Right ventricle myocardium inferior (tissue), 1 donor: ENCODE results near the gene PXDN. TPM values are rescaled to one million over a fixed set of nuclear protein-coding genes. Genes with fewer than 3 reads are reported as not detected.
A peak's percentile ranks its signal among the peaks of the same experiment; 100 is the strongest.
"Not testable (repeated sequence)": the region's sequence is repeated elsewhere in the genome, so short reads cannot be mapped to it uniquely, and the experiment has no call there.

Experiments
- ATAC-seq: fragments of 200-7000 bp; cut with Tn5 transposase; one replicate; pipeline ENCODE4 v1.9.1; 2020; ENCODE audit warnings: mild to moderate bottlenecking, moderate library complexity
- DNase-seq: peaks from one replicate; pipeline ENCODE4 v3.0.0; 2021; ENCODE audit errors: missing footprints
- intact Hi-C: fragments of 100-400 bp; cut with DNase I; formaldehyde crosslinking; loops from one replicate; pipeline ENCODE4 v1.11.0; 2022
- total RNA-seq: library from RNA; stranded (reverse); fragmentation: NEBNext Ultra II Directional; extraction: Animal tissue kit (Norgen Biotek cat#: 25700); gene quantifications from one replicate; pipeline ENCODE4 v1.2.1, GENCODE V29; 2021
- donor health status: DM: no; HTN: yes; CAD: no; lungs with severe emphysema.

PXDN gene
- total RNA-seq, 1 donor from 2014 or later, result 19.7 TPM

DNA sequence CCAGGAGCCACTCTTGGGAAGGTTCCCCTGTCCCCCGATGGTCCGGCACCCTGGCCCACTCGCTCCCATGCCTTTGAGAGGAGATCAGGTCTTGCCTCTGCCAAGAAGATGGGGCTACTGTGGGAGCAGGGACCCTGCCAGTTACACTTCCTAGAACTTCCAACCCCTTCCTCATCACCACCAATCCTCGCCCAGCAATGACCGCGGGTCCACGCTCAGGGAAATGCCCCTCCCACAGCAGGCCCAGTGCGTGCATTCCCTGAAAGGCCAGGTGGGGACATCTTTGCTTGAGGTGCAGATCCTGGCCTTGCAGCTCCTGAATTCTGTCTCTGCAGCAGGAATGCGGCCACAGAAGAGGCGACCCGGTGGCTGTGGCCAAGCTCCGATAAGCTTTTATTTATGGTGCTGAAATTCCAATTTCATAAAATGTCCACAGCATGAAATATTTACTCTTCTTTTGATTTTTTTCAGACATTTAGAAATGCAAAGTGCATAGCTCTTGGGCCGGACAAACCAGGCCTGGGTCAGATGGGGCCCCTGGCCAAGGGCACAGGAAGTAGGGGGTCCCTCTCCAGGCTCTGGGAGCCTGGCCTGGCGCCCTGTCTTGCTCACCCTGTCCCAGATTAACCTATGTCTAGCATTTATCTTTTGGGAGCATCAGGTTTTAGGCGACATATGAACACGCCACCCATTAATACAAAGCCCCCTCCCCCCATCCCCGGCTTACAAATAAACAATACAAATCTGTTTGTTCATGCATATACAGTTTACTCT lies 29.8 kb downstream of the PXDN start:
- DNase-seq (no peak), ATAC-seq (no peak)
- intact Hi-C loops, result no loop called here

DNA sequence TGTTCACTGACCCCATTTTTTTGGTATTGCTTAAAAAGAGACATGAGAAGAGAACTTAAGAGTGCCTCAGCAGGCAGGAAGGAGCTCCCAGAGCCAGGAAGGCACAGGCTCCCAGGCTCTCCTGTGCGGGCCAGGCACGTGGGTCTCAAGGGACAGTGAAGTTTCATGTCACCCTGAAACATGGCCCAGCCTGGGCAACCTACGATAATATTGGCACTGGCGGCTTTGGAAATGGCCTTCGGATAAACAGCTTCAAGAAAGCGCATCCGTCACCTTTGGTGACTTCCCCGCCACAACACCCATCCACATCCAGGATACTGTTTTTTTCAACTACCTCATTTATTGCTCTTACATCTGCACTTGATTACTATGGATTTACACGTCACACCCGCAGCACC lies 30.5 kb downstream of the PXDN start:
- DNase-seq, result no peak
- intact Hi-C loops, result no loop called here
- ATAC-seq, result no peak

DNA sequence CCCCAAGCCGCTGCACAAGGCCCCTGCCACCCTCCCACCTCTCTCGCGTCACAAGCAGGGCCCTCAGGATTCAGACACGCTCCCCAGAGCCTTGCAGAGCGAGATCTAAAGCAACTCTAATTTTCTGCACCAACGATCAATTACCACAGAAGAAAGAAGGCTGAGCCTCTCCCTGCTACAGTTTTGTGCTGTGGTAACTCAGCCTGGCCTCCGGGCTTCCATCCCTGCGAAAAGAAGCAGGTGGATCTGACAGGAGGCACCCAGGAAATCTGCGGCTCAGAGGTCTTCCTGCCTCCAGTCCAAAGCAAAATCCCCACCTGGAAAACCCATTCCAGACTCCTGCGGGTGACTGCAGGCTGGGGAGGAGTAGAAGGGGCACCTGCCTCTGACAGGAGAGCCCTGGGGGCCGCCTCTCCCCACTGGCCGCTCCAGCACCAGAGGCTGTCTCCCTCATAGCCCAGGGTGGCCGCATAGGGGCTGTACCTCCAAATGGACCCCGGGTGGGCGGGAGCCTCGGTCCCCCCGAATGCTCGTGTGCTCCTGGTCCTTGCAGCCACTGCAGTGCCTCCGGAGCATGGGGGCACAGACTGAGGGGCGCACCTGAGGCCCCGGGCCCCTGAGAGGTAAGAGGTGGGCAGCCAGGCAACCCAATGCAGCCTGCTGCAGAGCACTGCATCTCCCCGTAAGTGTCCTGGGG lies 31.0 kb downstream of the PXDN start:
- ATAC-seq (no peak), DNase-seq (no peak)
- intact Hi-C loops, result no loop called here

DNA sequence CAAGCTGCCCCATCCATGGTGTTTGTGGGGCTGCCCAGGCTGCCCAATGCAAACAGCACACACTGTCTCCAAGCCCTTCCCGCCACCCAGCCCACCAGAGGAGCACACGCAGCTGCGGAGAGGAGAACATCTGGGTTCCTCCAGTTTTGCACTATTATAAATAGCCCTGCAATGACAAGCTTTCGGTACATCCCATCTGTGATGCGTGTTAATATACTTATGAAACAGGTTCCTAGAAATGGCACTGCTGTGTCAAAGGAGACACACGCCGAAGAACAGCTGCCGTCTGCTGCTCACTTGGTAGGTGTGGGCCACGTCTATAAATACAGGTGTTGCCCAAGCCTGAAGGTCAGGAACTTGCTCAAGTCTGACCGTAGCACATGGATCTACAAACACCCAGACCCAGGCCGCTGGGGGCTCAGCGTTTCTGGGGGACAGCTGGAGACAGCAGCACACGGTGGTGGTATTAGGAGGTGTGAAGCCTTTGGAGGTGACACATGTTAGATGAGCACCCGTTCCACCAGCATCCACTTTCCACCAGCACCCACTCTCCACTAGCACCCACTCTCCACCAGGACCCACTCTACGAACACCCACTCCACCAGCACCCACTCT lies 34.3 kb downstream of the PXDN start:
- intact Hi-C loops, result loop anchor here (2.0 kb wide), 1 partner anchor 33 kb away; no protein-coding TSS in a partner anchor
- no peak for DNase-seq
- no peak for ATAC-seq

DNA sequence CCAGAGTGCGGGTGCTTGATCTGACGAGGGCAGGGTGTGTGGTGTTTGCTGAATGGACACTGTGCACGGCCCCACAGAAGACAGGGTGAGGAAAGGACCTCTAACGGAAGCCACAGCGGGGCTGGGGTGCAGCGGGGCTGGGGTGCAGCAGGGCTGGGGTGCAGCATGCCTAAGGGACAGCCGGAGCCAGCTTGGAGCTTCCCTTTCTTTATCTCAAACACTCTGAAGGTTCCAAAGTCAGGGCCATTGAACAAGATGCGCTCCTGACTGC lies 35.0 kb downstream of the PXDN start:
- DNase-seq (no peak), ATAC-seq (no peak)
- intact Hi-C loops, result loop anchor here (2.0 kb wide), 1 partner anchor 34 kb away; no protein-coding TSS in a partner anchor

DNA sequence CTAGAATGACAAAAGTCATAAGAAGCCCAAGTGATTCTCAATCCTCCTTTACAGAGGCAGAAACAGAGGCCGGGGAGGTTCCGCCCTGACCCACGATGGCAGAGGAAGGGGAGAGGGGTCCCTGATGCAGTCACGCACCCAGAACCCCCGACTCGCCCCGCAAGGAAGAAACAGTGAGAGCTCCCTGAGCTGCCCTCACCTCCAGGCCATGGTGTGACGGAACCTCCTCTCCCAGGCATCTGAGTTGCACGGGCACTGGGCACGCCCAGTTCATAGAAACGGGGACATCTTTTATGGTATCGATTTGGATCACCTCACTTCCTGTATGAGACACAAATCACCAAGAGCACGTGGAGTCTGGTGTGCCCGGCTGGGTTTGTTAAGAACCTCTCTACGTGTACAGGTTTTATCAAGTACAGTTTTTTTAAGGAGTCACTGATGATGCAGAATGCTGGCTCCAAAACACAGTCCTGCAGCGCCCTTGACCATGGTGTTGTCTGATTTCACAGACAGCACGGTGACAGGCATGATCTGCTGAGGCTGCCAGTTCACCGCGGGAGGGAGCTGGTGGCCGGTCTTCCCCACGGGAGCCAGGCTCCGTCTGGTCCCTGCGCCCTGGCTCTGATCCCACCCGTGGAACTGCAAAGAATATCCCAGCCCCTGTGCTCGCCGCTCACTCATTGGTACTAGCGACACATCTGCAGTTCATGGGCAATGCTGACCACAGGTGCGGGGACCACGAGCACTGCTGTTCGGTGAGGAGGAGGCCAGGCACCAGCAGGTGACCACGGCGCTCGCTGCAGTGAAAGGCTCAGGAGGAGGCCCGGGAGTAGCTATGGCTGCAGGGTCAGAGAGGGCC lies 35.6 kb downstream of the PXDN start:
- ATAC-seq, result peak; percentile 37
- intact Hi-C loops, result loop anchor here (2.0 kb wide), 1 partner anchor 34 kb away; no protein-coding TSS in a partner anchor
- no peak for DNase-seq

DNA sequence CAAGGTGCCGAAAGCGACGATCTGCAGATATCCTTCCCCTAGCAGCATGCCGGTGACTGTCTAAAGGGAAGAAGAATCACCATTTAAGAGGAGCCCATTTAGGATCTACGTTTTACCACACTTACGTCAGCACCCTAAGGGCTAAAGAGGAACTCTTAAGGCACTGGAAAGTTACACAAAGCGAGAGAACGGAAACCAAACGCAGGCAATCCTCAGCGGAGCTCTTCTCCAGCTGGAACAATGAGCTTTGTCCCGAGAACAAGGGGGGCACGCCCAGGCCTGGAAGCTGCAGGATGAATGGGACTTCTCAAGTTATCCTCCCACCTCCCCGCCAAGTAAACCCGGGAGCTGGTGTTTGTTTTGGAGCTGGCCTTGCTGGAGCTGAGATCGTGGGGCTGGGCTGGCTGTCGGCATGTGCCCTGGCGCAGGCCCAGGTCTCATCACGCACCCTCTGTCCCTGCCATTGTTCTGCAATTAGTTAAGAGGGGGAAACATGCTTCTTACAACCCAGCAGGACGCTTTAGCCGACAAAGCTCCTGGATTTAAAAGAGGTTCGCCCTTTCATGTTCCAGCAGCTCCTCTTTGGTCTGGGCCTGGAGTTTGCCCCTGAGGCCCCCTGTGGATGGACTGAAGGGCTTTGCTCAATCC lies 36.4 kb downstream of the PXDN start:
- DNase-seq (peak; percentile 89), ATAC-seq (peak; percentile 84)
- intact Hi-C loops, result loop anchor here (2.0 kb wide), 1 partner anchor 35 kb away; no protein-coding TSS in a partner anchor

DNA sequence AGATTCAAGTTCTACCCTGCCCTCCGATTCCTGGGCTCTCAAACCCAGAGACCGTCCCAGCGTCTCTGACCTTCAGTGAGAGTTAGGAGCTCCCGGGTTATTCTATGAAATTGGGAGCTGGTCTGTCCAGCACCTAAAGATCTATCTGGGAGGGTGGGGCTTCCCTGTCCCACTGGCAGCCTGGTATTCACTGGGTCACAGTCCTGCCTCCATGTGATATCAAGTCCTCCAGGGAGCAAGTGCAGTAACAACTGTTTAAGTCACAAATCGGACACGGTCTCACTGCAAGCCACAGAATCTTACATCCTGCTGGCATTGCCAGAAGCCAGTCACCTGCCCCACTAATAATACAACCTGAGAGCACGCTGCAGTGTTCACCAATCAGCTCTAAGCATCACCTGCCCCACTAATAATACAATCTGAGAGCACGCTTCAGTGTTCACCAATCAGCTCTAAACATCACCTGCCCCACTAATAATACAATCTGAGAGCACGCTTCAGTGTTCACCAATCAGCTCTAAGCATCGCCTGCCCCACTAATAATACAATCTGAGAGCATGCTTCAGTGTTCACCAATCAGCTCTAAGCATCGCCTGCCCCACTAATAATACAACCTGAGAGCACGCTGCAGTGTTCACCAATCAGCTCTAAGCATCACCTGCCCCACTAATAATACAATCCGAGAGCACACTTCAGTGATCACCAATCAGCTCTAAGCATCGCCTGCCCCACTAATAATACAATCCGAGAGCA lies 38.0 kb downstream of the PXDN start:
- ATAC-seq, intact Hi-C loops, DNase-seq: not testable (repeated sequence)

DNA sequence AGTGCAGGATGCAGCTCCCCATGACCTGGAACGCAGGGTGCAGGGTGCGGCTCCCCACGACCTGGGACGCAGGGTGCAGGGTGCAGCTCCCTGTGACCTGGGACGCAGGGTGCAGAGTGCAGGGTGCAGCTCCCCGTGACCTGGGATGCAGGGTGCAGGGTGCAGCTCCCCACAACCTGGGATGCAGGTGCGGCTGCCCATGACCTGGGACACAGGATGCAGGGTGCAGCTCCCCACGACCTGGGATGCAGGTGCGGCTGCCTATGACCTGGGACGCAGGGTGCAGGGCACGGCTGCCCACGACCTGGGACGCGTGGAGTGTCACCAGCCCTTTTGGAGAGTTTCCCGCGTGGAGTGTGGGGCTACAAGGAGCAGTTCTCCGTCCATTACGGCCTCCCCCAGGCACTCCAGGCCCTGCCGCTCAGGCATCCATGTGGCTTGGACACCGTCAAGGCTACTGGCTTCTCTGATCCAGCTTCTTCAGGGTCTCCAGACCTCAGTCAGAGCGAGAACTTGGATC lies 38.7 kb downstream of the PXDN start:
- no peak for DNase-seq
- ATAC-seq, result no peak
- intact Hi-C loops, result no loop called here

DNA sequence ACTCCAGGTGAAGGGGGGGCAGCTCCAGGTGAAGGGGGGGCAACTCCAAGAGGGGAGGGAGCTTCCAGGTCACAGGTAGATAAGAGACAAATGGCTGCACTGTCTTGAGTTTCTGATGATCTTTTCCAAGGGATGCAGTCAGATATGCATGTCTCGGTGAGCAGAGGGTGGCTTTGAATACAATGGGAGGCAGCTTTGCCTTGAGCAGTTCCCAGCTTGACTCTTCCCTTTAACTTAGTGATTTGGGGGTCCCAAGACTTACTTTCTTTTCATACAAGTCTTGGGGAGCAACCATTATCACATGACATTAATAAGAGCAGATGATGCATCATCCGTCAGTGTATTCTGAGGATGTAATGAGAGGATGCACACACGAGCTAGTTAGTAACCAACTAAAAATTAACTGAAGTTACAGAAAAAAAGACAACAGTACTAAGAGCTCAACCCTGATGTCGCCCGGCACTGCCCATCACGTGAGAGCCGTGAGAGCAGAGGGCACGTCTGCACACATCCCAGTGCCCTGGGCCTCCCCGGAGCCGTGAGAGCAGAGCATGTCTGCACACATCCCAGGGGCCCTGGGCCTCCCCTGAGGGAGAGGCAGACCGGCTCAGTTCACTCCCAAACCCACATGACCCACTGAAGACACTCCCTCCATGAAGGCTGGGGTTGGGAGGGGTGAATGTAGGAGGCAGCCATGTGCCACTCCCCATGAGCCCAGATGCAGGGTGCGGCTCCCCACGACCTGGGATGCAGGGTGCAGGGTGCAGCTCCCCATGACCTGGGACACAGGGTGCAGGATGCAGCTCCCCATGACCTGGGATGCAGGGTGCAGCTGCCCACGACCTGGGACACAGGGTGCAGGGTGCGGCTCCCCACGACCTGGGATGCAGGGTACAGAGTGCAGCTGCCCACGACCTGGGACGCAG lies 39.4 kb downstream of the PXDN start:
- DNase-seq, result no peak
- intact Hi-C loops, result no loop called here
- ATAC-seq, result no peak

DNA sequence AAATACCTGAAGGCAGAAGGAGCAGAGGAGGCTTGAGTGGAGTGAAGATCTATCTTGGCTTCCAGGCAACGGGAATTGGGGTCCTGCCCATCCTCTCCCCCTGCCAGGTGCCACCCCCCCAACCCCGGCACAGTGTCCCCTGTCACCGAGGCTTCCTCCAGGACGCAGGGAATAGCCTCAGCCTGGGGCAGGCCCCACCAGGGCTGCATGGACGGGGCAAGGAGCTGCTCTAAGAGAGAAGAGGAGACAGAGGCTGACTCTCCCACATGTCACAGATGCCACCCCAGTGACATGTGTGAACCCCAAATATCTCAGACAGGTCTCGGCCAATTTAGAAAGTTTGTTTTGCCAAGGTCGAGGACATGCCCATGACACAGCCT lies 42.1 kb downstream of the PXDN start:
- no peak for DNase-seq
- ATAC-seq, result no peak
- intact Hi-C loops, result no loop called here

DNA sequence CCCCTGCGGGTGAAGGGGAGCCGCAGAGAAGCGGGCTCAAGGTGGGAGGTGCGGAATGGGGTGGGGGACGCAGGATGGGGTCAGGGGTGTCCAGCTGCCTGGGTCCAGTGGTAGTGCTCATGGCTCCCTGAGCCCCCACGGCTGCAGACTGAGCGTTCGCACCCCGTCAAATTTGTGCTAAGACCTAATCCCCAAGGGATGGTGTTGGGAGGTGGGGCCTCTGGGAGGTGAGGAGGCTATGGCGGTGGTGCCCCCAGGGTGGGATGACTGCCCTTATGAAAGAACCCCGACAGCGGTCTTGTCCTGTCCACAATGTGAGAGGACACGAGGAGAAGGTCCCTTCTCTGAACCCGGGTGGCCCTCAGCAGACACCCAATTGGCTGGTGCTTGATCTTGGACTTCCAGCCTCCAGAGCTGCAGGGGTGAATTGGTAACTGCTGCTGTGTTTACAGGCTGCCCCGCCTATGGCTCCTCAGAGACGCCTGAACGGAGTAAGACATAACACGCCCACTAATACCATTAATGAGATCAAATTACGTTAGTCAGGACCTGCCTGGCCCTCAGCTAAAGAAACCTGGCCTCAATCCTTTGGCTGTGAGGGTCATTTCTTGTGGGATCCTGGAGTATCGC lies 42.6 kb downstream of the PXDN start:
- ATAC-seq (peak; percentile 10), DNase-seq (no peak)
- intact Hi-C loops, result no loop called here

DNA sequence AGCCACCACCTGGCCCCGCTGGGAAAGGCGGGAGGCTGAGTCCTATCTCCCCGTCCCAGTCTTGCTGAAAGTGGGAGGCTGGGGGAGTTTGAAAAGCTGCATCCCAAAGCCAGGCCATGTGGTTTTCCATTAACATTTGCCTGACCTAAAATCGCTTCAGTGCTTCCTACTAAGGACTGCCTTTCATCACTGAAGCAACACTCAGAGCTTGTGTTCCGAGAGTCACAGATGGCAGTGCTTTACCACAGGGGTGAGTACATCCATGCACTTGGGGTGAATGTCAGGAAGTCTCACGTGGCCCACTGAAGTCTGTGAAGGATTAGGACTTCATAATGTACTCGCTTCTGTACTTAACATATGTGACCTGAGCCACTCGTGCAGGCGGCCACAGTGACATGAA lies 43.3 kb downstream of the PXDN start:
- intact Hi-C loops, result no loop called here
- ATAC-seq (no peak), DNase-seq (no peak)

DNA sequence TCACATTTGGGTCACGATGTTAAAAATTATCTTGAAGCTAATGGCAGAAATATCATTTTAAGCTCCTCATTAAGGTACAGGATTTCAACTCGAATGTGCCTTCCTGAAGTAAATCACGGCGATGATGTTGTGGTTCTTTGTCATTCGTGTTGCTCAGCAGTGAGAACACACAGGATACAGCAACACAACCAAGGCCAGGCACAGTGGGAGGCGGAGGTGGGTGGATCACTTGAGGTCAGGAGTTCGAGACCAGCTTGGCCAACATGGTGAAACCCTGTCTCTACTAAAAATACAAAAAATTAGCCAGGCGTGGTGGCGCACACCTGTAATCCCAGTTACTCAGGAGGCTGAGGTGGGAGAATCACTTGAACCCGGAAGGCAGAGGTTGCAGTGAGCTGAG lies 43.9 kb downstream of the PXDN start:
- ATAC-seq, intact Hi-C loops, DNase-seq: not testable (repeated sequence)

DNA sequence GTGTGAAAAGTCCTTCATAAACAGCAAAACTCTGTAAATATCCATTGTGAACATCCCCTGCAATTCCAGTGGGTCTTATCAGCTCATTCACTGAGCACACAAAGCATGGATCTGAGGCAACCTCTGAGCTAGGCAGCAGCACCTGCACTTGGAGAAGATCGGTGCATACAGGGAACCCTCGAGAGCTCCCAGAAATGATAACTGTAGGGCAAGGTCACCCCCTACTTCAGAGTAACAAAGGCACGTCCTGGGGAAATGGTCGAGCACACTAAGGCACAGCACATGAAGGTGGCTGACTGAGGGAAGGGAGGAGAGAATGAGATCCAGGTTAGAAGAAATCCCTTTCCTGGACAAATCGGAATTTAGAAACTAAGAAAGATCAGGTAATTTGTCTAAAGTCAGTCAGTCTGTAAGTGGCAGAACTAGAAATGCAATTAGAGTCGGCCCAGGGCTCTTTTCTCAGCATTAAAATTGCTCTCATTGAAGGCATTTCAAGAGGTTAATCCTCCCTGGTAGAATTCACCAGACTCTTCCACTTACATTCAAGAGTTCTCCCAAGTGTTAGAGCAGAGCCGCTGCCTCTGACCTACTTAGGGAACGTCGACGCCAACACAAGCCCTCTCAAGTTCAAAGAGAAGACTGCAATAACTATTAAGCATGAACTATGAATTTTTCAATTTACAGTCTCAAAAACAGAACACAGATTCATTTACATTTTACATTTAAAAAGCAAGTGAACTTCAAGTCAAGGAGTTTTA lies 45.9 kb downstream of the PXDN start:
- ATAC-seq (peak; percentile 35), DNase-seq (no peak)
- intact Hi-C loops, result no loop called here

DNA sequence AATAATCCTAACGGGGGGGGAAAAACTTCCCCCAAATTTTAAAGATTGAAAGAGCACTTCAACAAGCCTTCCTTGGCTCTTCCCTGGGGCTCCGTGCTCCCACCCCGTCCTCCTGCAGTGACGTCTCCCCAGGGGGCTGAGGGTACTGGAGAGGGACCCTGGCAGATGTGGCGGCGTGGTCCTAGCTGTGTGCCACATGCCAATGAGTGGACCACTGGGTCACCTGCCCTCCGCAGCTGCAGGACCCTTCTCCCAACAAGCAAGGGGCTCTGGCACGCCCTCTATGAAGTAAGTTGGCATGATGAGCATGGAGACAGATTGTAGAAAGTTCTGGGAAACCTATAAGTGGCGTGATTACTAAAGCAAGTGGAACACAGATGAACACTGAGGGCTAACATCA lies 46.7 kb downstream of the PXDN start:
- ATAC-seq (peak; percentile 14), DNase-seq (no peak)
- intact Hi-C loops, result no loop called here
